ENCODE data around the gene LASP1NB.
"Not testable (repeated sequence)": the region's sequence is repeated elsewhere in the genome, so short reads cannot be mapped to it uniquely, and the experiment has no call there.

Gene LASP1NB

DNA sequence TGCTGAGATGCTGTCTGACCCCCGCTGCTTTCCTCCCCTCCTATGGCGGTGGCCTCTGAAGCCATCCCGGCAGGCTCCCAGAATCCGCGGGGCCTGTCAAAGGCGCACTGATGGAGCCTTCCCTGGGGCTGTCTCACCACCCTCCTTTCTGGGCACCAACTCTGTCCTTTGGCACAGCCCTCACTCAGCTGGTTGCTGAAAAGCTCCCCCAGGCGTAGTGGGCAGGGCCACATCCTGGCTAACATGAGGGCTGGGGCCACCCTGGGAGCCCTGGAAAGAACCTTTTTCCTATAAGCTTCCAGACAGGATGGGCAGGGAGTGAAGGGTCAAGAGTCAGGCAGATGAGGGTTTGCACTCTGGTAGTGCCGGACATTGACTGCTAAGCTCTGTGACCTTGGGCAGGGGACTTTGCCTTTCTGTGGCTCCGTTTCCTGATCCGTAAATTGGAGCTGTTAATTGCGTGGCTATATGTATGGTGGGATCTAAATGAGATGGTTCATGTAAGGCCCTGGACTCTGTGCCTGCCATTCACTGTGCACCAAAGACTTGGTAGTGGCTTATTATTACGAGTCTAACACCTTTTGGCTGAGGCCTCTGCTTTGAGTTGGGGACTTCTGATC lies 27.6 kb upstream of the LASP1NB start:
- no peak for DNase-seq

DNA sequence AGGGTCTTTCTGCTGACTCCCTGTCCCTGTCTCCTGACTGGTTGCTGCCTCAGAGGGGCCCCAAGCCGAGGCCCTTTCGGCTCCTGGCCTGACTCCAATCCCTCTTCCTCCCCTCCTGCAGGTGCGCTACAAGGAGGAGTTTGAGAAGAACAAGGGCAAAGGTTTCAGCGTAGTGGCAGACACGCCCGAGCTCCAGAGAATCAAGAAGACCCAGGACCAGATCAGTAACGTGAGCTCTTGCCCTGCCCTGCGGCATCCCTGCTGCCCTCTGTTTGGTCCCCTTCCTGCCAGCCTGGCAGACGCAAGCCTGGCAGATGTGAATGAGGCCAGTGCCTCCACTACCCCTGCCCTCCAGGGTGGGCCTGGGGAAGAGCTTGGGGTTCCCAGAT lies 27.1 kb upstream of the LASP1NB start:
- DNase-seq, result no peak

DNA sequence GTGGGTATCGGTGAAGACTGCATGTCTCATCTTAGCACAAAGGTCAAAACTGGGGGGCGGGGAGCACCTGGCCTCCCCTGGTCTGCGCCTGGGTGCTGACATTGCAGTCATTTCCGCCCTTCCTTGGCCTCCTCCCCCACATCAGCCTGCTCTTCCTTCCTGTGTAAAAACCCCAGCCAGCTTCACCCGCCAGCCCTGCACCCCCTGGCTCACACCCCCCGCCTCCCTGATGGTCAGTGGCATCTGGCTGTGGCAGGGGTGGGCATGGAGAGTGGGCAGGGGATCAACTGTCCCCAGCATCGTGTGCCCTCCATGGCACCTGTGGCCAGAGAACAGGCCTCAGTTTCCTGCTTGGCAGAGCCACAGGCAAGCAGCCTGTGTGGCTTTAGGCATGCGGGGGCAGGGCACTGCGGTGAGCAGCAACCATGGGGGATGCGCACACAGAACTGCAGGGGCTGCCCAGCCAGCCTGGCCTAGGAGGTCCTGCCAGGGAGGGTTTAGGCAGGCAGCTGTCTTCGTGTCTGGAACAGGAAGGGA lies 26.5 kb upstream of the LASP1NB start:
- DNase-seq, result no peak

DNA sequence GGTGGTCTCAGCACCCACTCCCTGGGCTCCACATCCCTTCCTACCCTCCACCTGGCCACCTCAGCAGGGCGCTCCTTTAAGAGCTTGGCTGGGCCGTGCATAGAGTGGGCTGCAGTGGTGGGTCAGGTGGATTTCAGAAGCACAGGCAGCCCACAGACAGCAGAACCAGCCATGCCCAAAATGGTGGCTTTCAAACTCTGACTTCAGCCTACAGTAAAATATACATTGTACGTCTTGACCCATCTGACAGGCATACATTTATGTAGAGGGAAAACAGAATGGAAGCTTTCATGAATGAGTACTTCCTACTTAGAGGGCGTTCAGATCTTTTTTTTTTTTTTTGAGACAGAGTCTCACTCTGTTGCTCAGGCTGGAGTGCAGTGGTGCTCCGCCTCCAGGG lies 26.0 kb upstream of the LASP1NB start:
- no peak for DNase-seq

DNA sequence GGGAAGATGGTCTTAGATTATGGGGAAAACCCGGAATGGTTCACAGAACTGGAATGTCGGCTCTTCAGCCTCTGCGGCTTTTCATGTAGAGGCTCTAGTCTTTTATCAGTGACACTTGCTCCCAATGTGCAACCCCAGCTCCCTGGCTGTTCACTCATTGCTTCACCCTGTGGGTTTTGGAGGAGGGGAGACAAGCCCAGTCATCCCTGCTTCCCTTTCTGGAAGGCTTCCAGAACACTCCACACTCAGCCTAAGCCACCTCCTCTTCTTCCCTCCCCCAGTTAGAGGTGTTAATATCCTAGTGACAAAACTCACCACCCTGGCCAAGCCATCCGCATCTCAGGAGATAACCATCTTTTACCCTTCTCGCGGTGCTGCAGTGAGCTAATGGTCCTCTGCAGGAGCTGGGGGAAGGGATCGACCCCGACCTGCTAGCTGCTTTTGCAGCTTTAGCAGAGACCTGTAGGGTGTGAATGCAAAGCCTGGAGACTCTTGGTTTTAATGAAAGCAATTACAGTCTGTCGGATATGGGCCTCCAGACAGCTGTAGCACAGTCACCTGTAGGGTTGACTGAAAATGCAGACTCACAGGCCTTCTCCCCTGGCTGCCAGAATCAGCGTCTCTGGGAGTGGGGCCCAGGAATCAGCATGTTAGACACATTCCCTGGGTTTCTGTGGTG lies 24.3 kb upstream of the LASP1NB start:
- no peak for DNase-seq

DNA sequence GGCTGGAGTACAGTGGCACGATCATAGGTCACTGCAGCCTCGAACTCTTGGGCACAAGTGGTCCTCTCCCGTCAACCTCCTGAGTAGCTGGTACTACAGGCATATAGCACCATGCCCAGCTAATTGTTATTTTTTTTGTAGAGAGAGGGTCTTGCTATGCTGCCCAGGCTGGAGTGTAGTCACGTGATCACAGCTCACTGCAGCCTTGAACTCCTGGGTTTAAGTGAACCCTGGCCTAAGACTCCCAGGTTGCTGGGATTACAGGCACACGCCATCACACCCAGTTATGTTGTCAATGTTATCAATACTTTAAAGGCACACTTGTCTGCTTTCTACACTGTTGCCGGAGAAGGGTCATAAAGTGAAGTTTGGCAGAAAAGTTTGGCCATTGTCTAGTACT lies 22.0 kb upstream of the LASP1NB start:
- no peak for DNase-seq

DNA sequence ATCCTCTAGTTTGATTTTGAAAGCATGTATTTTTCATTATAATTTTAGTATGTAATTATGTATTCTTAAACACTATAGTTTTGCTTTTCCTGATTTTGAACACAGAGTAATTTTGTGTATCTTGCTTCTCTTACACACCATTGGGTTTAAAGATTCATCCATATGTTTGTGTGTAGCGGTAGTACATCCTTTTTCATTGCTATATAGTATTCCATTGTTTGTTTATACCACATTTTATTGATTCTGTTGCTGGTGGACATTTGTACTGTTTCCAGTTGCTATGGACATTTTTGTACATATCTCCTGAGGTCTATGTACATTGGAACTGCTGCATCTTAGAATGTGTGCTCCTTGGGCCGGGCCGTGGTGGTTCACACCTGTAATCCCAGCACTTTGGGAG lies 20.5 kb upstream of the LASP1NB start:
- DNase-seq, result no peak

DNA sequence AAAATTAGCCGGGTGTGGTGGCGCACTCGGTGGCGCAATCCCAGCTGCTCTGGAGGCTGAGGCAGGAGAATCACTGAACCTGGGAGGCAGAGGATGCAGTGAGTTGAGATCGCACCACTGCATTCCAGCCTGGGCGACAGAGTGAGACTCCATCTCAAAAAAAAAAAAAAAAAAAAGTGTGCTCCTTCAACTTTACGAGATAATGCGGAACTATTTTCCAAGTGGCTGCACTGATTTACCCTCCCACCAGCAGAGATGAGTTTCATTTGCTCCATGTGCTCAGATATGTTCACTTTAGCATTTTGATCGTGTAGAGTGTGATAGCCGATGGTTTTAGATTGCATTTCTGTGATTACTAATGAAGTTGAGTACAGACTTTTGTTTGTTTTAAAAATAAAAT lies 20.0 kb upstream of the LASP1NB start:
- DNase-seq, result no peak

DNA sequence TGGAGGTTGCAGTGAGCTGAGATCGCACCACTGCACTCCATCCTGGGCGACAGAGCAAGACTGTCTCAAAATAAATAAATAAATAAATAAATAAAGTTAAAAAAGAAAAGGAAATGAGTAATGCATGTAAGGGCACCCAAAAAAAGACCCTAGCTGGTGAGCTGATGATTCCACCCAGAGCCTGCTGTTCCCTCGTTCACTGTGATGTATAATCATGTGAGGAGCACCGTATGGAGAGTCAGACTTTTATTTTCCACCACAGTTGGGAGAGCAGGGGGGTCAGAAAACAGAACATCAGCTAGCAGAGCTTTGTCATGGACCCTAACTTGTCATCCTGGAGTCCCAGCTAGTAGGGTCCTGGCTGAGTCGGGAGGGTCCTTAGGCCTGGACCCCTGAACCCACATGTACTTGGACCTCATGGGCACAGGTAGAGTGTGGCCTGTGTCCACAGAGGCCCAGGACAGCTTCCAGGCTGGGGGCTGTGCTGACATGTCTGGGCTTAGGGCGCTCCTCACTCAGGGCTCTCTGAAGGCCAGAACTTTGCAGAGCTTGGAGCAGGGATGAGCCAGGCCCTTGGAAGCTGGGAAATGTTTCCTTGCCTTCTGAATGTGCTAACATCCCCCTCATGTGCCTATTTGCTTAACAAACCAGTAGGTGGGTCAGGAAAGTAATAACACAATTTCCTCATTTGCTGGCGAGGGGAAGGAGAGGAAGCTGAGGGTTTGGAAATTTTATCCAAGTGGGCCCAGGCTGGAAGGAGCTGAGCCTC lies 18.8 kb upstream of the LASP1NB start:
- peak in 1 of 2 experiments; percentile 68 for DNase-seq

DNA sequence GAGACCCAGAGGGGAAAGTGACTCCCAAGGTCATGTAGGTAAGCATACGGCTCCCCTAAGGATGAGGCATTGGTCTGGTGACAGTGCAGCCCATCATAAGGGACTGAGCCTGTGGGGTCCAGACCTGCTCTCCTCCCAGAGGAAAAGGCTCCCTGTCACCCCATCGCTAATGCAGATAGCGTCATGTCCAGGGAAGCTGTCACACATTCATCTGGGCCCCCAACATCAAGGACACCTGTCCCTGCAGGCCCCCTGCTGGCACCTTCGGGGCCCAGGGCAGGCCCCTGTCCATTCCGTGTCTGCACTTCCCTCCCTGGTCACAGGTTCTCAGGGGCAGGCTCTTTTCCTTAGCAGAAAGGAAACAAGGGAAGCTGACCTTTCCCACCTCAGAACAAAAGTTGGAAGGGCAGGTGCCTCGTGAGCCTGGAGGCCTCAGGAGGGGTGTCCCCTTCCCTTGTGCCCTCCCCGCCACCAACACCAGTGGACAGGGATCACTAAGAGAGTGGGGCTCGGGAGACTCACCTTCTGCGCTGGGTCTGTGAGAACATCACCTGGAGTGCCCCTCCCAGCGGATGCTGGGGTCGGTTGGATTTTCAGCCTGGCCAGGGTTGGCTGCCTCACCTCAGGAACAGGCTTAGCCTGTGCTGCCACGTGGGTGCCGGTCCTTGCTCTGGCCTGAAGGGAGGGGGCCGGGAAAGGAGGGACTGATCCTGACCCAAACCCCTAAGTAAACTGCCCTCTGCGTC lies 17.3 kb upstream of the LASP1NB start:
- DNase-seq, result no peak

DNA sequence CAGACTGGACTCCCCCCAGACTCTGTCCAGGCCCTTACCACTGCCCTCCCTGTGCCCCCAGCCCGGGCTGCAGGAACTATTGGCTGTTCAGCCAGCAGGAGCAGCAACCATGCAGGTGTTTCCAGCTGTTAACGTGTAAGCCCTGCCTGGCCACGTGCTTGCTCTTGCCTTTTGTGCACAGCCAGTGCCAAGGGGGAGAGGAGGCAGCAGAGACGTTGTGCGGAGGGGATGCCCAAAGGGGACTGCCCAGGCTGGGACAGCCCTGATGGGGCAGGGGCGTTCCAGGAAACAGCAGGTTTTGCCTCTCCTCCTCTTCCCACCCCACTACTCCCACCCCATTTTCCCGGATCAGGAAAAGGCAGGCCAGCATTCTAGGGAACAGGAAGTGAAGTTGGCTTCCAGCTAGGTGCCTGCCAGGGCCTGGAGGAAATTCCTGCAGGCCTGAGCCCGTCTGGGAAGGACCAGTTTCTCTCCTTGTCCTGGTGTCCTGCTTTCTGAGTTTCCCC lies 16.7 kb upstream of the LASP1NB start:
- no peak for DNase-seq

DNA sequence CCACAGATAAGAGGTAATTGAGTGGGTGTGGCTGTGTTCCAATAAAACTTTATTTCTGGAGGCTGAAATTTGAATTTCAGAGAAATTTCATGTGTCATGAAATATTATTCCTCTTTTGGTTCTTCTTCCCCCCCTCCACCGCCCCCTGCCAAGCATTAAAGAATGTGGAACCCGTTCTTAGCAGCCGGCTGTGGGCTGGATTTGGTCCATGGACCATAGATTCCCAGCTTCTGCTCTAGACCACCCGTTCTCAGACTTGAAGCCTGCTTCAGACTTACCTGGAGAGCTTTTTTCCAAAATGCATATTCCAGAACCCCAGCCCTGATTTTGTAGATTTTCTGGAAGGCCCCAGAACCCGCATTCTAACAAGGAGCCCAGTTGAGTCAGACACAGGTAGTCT lies 15.1 kb upstream of the LASP1NB start:
- no peak for DNase-seq

DNA sequence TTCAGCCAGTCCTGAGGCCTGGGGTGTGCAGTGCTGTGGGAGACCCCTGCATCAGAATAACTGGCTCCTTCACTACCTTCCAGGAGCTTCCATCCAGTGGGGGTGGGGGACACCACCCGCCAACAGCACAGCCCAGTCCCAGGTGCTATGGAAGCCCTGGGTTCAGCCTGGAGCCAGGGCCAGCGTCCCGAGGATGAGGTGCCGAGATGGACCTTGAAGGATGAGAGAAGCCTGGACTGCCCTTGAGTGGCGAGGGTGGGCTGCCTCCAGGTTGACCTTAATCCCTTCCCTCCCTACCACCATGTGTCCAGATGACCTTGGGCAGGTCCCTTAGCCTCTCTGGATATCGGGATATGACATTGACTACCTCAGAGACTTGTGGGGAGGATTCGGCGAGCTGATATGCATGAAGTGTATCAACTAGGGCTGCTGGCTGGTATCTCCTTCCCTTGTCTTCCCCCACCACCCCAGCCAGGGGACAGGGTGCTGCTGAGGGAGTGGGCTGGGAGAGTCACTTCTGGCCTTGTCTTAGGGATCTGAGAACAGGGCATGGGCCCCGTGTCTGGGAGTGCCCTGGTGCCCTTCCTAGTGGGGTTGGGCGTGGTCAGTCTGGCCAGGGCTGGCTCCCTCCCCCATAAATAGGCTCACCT lies 14.2 kb upstream of the LASP1NB start:
- no peak for DNase-seq

DNA sequence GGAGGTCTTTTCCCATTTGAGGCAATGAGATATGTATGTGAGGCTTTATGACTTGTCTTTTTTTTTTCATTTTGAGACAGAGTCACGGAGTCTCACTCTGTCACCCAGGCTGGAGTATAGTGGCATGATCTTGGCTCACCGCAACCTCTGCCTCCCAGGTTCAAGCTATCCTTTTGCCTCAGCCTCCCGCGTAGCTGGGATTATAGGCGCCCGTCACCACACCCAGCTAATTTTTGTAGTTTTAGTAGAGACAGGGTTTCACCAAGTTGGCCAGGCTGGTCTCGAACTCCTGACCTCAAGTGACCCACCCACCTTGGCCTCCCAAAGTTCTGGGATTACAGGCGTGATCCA lies 13.7 kb upstream of the LASP1NB start:
- not testable (repeated sequence) for DNase-seq

DNA sequence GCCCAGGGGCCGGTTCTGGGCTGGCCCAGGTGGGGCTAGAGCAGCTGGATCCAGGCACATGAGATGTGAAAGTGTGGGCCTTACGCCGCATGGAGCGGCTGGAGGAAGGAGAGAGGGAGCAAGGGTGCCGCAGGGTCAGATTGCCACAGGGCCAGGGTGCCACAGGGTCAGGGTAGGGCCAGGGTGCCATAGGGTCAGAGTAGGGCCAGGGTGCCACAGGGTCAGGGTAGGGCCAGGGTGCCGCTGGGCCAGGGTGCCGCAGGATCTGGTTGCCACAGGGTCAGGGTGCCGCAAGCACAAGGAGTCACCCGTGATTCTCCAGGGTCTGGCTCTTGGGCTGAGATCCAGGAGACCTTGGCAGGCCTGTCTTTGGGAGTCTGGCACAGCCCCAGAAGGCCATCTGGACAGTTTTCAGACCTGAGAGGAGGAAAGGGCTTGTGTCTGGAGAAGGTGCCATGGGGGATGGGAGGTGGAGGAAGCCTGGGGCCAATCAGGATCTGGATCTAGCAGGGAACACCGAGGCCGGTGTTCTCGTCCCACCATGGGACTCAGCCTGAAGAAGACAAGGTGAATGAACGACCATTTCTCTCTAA lies 13.1 kb upstream of the LASP1NB start:
- no peak for DNase-seq

DNA sequence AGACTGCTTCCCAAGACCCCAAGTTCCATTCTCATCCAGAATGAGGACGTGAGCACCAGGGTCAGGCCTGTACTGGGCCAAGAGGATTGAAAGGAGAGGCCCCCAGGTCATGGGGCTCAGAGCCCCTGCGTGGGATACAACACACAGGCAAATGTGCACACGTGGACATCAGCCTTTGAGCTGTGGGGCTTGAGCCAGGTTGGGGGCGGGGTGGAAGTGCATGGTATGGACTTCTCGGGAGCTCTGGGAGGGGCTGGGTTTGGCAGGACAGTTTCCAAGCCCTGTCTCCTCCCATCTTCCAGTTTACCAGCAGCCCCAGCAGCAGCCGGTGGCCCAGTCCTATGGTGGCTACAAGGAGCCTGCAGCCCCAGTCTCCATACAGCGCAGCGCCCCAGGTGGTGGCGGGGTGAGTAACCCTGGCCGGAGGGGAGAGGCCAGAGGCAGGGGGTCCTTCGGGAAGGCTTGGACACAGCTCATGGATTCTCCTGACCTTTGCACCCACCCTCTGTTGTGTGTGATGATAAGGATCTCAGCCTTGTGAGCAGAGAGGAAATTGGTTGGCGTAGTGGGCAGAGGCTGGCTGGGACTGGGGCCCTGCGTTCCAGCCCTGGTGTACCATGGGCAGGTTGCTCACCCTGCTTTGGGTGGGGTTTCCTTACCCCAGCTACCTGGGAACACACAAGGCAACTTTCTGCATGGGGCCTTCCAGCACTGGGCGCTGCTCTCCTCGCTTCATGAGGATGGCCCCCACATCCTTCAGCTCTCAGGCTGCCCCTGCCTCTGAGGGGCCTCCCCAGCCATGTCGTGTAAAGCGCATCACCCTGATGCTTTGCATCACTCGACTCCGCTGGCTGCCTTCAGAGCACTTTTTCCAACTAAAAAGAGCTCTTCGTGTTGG lies 10.4 kb upstream of the LASP1NB start:
- DNase-seq, result no peak

DNA sequence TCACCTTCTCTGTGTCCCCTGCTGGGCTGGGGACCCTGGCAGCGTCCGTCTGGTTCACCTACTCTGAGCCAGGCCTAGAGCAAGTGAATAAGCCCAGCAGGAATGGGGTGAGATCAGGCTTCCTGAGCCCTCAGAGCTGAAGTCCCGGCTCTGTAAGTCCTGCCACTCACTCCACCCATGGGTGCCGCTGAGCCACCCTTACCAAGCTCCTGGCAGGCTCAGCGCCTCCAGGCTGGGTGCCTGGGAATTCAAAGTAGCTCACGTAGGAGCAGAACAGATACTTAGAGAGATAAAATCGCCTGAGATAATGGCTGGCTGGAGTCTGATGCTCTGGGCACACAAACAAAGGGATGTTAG lies 9.8 kb upstream of the LASP1NB start:
- no peak for DNase-seq

DNA sequence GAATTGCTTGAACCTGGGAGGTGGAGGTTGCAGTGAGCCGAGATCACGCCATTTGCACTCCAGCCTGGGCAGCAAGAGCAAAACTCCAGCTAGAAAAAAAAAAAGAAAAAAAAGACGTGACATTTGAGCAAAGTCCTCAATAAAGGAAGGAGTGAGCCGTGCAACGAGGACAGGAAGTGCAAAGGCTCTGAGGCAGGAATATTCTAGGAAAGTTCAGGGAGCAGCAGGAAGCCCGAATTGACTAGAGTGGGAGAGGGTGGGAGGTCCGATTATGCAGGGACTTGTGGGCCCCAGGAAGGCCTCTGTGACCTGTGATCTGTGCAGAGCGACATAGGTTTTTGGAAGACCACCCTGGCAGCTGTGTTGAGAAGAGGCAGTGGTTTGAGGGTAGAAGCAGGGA lies 8.6 kb upstream of the LASP1NB start:
- no peak for DNase-seq

DNA sequence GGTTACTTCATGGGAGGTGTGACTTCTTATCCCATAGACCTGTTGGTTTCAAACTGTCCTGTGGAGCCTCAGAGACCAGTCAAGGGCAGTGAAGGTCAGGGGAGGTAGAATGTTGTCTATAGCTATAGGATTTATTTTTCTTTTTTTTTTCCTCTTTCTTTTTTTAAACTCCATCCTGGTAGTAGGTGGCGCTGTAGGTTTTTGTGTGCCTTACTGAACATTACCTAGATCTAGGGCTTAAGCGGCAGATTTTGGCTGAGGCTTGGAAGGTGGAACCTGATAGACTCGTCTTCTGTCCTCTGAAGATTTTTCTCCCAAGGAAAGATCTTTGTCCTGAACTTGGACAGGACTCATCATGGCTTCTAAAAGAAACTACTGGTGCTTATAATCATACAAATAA lies 8.2 kb upstream of the LASP1NB start:
- no peak for DNase-seq

DNA sequence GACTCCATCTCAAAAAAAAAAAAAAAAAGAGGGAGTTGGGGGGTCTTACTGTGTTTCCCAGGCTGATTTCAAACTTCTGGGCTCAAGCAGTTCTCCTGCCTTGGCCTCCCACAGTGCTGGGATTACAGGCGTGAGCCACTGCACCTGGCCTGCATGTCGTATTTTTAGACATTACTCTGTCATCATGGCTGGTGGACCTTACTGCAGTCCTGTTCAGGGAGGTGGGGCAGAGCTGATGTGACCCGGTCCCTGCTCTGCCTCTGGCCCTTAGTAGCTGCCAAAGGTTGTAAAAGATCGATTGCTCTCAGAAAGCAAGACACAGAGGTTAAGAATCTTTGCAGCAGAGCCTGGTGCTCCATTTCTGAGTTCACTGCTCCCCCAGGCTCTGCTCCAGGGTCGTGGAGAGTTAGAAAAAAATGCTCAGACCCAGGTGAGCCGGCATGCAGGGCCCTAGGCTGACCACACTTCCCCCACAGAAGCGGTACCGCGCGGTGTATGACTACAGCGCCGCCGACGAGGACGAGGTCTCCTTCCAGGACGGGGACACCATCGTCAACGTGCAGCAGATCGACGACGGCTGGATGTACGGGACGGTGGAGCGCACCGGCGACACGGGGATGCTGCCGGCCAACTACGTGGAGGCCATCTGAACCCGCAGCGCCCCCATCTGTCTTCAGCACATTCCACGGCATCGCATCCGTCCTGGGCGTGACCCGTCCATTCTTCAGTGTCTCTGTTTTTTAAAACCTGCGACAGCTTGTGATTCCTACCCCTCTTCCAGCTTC lies 7.1 kb upstream of the LASP1NB start:
- DNase-seq, result peak in 1 of 2 experiments; percentile 51
